GM23338 (cell line): ENCODE measurements around the gene PRR36. TPM values are rescaled to one million over a fixed set of nuclear protein-coding genes. Genes with fewer than 3 reads are reported as not detected.

Experiments used
- ATAC-seq: fragments of 200-7000 bp; cut with Tn5 transposase; 3 replicates; pipeline ENCODE4 v1.9.1; 2020
- DNase-seq: peaks from one replicate; pipeline ENCODE4 v3.0.0-alpha.2; 2015; ENCODE audit warnings: low spot score
- H2AFZ ChIP-seq: fragments of 200-600 bp; sonication (generic); 2 replicates; pipeline ENCODE4 v1.8.0; 2016; ENCODE audit warnings: antibody characterized with exemption, mild to moderate bottlenecking, moderate library complexity
- H3F3A ChIP-seq: fragments of 200-600 bp; sonication (generic); replicated peaks from 2 replicates; pipeline ENCODE4 v1.8.0; 2017; ENCODE audit warnings: antibody characterized with exemption, mixed run types, low read depth
- H3K27ac ChIP-seq: fragments of 200-600 bp; sonication (generic); 2 replicates; pipeline ENCODE4 v1.6.1; 2016; ENCODE audit warnings: low read depth
- H3K27me3 ChIP-seq: fragments of 200-600 bp; sonication (generic); 2 replicates; pipeline ENCODE4 v1.8.0; 2016; ENCODE audit warnings: mild to moderate bottlenecking, mixed run types, moderate library complexity; ENCODE audit not compliant: insufficient read depth
- H3K36me3 ChIP-seq: fragments of 200-600 bp; sonication (generic); 2 replicates; pipeline ENCODE4 v1.8.0; 2016; ENCODE audit warnings: mild to moderate bottlenecking; ENCODE audit not compliant: insufficient read depth
- H3K4me1 ChIP-seq: fragments of 200-600 bp; sonication (generic); 2 replicates; pipeline ENCODE4 v1.8.0; 2016; ENCODE audit warnings: mild to moderate bottlenecking, moderate library complexity; ENCODE audit not compliant: insufficient read depth
- H3K4me2 ChIP-seq: fragments of 200-600 bp; sonication (generic); 2 replicates; pipeline ENCODE4 v1.7.1; 2017; ENCODE audit warnings: mixed run types
- H3K4me3 ChIP-seq: fragments of 200-600 bp; sonication (generic); 2 replicates; pipeline ENCODE4 v1.6.1; 2016; ENCODE audit warnings: mixed run types
- H3K79me2 ChIP-seq: fragments of 200-600 bp; sonication (generic); replicated peaks from 2 replicates; pipeline ENCODE4 v1.8.0; 2017; ENCODE audit warnings: mild to moderate bottlenecking; ENCODE audit not compliant: insufficient read depth
- H3K9me2 ChIP-seq: fragments of 200-600 bp; sonication (generic); 2 replicates; pipeline ENCODE4 v1.8.0; 2017; ENCODE audit not compliant: insufficient read depth
- H4K20me1 ChIP-seq: fragments of 200-600 bp; sonication (generic); replicated peaks from 2 replicates; pipeline ENCODE4 v1.8.0; 2017; ENCODE audit warnings: mild to moderate bottlenecking; ENCODE audit not compliant: insufficient read depth
- H3K27ac Mint-ChIP-seq: 2 replicates; pipeline ENCODE4 v1.8.0; 2020; ENCODE audit warnings: inconsistent platforms, mild to moderate bottlenecking, moderate library complexity, mixed read lengths
- H3K27me3 Mint-ChIP-seq: 3 replicates; pipeline ENCODE4 v1.8.0; 2022; ENCODE audit warnings: low read depth, mild to moderate bottlenecking, moderate library complexity, mixed read lengths, inconsistent platforms; ENCODE audit not compliant: insufficient read depth, poor library complexity
- H3K36me3 Mint-ChIP-seq: 3 replicates; pipeline ENCODE4 v1.8.0; 2021; ENCODE audit warnings: low read depth, mild to moderate bottlenecking, inconsistent platforms, moderate library complexity, mixed read lengths
- H3K4me1 Mint-ChIP-seq: 3 replicates; pipeline ENCODE4 v1.8.0; 2020; ENCODE audit warnings: mild to moderate bottlenecking, inconsistent platforms, mixed read lengths
- H3K4me3 Mint-ChIP-seq: 3 replicates; pipeline ENCODE4 v1.8.0; 2021; ENCODE audit warnings: moderate library complexity, mild to moderate bottlenecking, inconsistent platforms, mixed read lengths
- H3K9me3 Mint-ChIP-seq: 3 replicates; pipeline ENCODE4 v1.8.0; 2020; ENCODE audit warnings: moderate library complexity, mild to moderate bottlenecking, inconsistent platforms, mixed read lengths
- CREB1 ChIP-seq: fragments of 250-450 bp; sonication (Bioruptor Pico); IDR thresholded peaks from 2 replicates; pipeline ENCODE4 v1.5.0; 2020; ENCODE audit warnings: low read depth, mild to moderate bottlenecking, moderate library complexity
- CTCF ChIP-seq, 2 experiments: fragments of 200-600 bp in 1 of 2; sonication (generic) in 1 of 2; conservative IDR thresholded peaks; 2 replicates each; pipeline versions ENCODE4 v1.5.1 to v1.6.1; 2016 to 2017; ENCODE audit warnings: antibody characterized with exemption in 2 of 2, low read depth in 2 of 2, mild to moderate bottlenecking in 2 of 2, moderate library complexity in 1 of 2
- ETS1 ChIP-seq: IDR thresholded peaks from 2 replicates; pipeline ENCODE4 v1.6.1; 2016; ENCODE audit warnings: antibody characterized with exemption
- EZH2phosphoT487 ChIP-seq: fragments of 200-600 bp; sonication (generic); IDR thresholded peaks from one replicate; pipeline ENCODE4 v1.8.1; 2018; ENCODE audit warnings: antibody characterized with exemption; ENCODE audit not compliant: unreplicated experiment
- JUNB ChIP-seq: IDR thresholded peaks from one replicate; pipeline ENCODE4 v1.6.1; 2016; ENCODE audit warnings: antibody characterized with exemption; ENCODE audit not compliant: unreplicated experiment
- NANOG ChIP-seq: IDR thresholded peaks from 2 replicates; pipeline ENCODE4 v1.6.1; 2016; ENCODE audit warnings: antibody characterized with exemption, borderline replicate concordance
- POLR2AphosphoS5 ChIP-seq: IDR thresholded peaks from 2 replicates; pipeline ENCODE4 v1.6.1; 2016; ENCODE audit warnings: antibody characterized with exemption, low read depth
- REST ChIP-seq: IDR thresholded peaks from one replicate; pipeline ENCODE4 v1.6.1; 2018; ENCODE audit warnings: antibody characterized with exemption; ENCODE audit not compliant: unreplicated experiment
- STAT1 ChIP-seq: IDR thresholded peaks from one replicate; pipeline ENCODE4 v1.6.1; 2016; ENCODE audit warnings: antibody characterized with exemption; ENCODE audit not compliant: unreplicated experiment
- ZNF331 ChIP-seq: fragments of 250-450 bp; sonication (Bioruptor Pico); IDR thresholded peaks from 2 replicates; pipeline ENCODE4 v1.5.0; 2020; ENCODE audit warnings: low read depth, mild to moderate bottlenecking, moderate library complexity
- polyA plus RNA-seq: library from polyadenylated mRNA; unstranded; fragments of >200 nt; fragmentation: Nextera tagmentation; extraction: Ambion mirVana; gene quantifications from 2 replicates; pipeline ENCODE4 v1.2.1, GENCODE V29; 2016
- total RNA-seq: library from RNA; depleted of rRNA; stranded (reverse); fragments of >200 nt; shearing (Covaris generic); gene quantifications from 2 replicates; pipeline ENCODE4 v1.2.3, GENCODE V29; 2014

The PRR36 gene
- total and polyA plus RNA-seq, 2 experiments from 2014 or later: 17.6 to 17.9 TPM

GRCh38 chr19:7919610-7920518 lies 45.7 kb upstream of the PRR36 start, which contains the start of gene SNAPC2:
Gene SNAPC2 (plus strand): TSS chr19:7920338. CDS start chr19:7920367, 29 bp downstream.
- Histone ChIP-seq H3K4me3 (peak within 1 kb of the TSS; percentile 86), H3K79me2 (no peaks in the 10 kb centered on the region), H4K20me1 (peaks cover 9% of the 10 kb centered on the region; the same call in 1 of the 2 replicates), H3K4me2 (peak within 1 kb of the TSS; percentile 91), H3K9me2 (no peaks in the 10 kb centered on the region), H3K36me3 (no peaks in the 10 kb centered on the region), H3K27me3 (peaks cover 44% of the 10 kb centered on the region), H2AFZ (peak within 1 kb of the TSS; percentile 90; the same call in 1 of the 2 replicates), H3F3A (peaks cover 29% of the 10 kb centered on the region), H3K4me1 (no peaks in the 10 kb centered on the region; the same call in 1 of the 2 replicates), H3K27ac (peak within 1 kb of the TSS; percentile 69; the same call in 1 of the 2 replicates)
- Mint-ChIP-seq H3K4me1 (peaks cover 15% of the 10 kb centered on the region), H3K9me3 (peaks cover 2% of the 10 kb centered on the region; the same call in 1 of the 3 replicates), H3K36me3 (peaks cover 10% of the 10 kb centered on the region; the same call in 1 of the 3 replicates), H3K4me3 (peak within 1 kb of the TSS; percentile 74), H3K27me3 (peaks cover 49% of the 10 kb centered on the region), H3K27ac (peak within 1 kb of the TSS; percentile 88)
- DNase-seq (peak; percentile 97), ATAC-seq (peak; percentile 25)
- peak; percentile 88 for TF ChIP-seq POLR2AphosphoS5
- peak; percentile 61; the same call in 1 of the 2 replicates for TF ChIP-seq ETS1
- TF ChIP-seq NANOG: no peak
- no peak; the same call in 1 of the 2 replicates for TF ChIP-seq CREB1

- Histone ChIP-seq H3K79me2 (no peaks in the 10 kb centered on the region), H3F3A (peaks cover 26% of the 10 kb centered on the region), H2AFZ (no peak overlapping the region), H3K36me3 (no peaks in the 10 kb centered on the region), H3K4me1 (no peaks in the 10 kb centered on the region; the same call in 1 of the 2 replicates), H3K27ac (no peak overlapping the region), H3K4me3 (peak overlapping the region; percentile 64; the same call in 1 of the 2 replicates), H3K4me2 (peak overlapping the region; percentile 91), H4K20me1 (peaks cover 9% of the 10 kb centered on the region; the same call in 1 of the 2 replicates), H3K9me2 (no peaks in the 10 kb centered on the region), H3K27me3 (peaks cover 55% of the 10 kb centered on the region)
- Mint-ChIP-seq H3K36me3 (peaks cover 10% of the 10 kb centered on the region; the same call in 1 of the 3 replicates), H3K9me3 (peaks cover 2% of the 10 kb centered on the region; the same call in 1 of the 3 replicates), H3K27ac (no peak overlapping the region), H3K27me3 (peaks cover 51% of the 10 kb centered on the region), H3K4me3 (peak overlapping the region; percentile 74; the same call in 2 of the 3 replicates), H3K4me1 (peaks cover 15% of the 10 kb centered on the region)
- no peak for DNase-seq
- no peak for ATAC-seq
- TF ChIP-seq ETS1 (no peak), JUNB (no peak), STAT1 (no peak), REST (no peak), CTCF (conservative IDR thresholded peaks at IDR 0.05; ENCODE audit: low read depth in 2 of 2) (no peak), EZH2phosphoT487 (no peak), ZNF331 (no peak)
These were observed 44.6 kb upstream of the PRR36 start for GRCh38 chr19:7918615-7919421.
